B cell (primary cell): Measurements from ENCODE around the gene ERRFI1. TPM values are rescaled to one million over a fixed set of nuclear protein-coding genes. Genes with fewer than 3 reads are reported as not detected.

Experiments
- polyA plus RNA-seq: library from polyadenylated mRNA; depleted of rRNA; stranded (reverse); fragments of >200 nt; gene quantifications from 2 replicates; pipeline ENCODE4 v1.2.3, GENCODE V29; 2012
- small RNA-seq: library from RNA; depleted of rRNA; stranded (forward); fragments of <200 nt; gene quantifications from one replicate; pipeline ENCODE3, GENCODE V24; 2012; ENCODE audit warnings: low replicate concordance, low read depth; ENCODE audit not compliant: insufficient read length
- total RNA-seq, 2 donors: library from RNA; stranded (reverse); fragments of 120-200 nt in 1 of 2; gene quantifications; 1 replicate in 1 of 2; 2 replicates in 1 of 2; pipeline versions ENCODE4 v1.2.3 to v1.2.4, GENCODE V29; 2013 to 2022

The ERRFI1 gene
- total and polyA plus RNA-seq, 2 donors (not counting 1 experiment from before 2014, with no cell fraction given), result 1.5 to 2.0 TPM

Small RNA genes within 50 kb of the gene (small RNA-seq; reads per million reads assigned to genes)
- gene RF00019, result not detected

Other genes with a start within 250 kb of the ERRFI1 start
- 5.8 and 8.5 TPM in 2 replicates for gene PER3, start 242.0 kb downstream of the ERRFI1 start, total RNA-seq
- gene PER3, start 242.0 kb downstream of the ERRFI1 start, polyA plus RNA-seq, result 1.9 and 2.4 TPM in 2 replicates
- gene UTS2, start 173.2 kb downstream of the ERRFI1 start, total RNA-seq, result 5.0 and 5.5 TPM in 2 replicates
- gene UTS2, start 173.2 kb downstream of the ERRFI1 start, polyA plus RNA-seq, result not detected in 2 replicates
- gene TNFRSF9, start 85.5 kb downstream of the ERRFI1 start, total RNA-seq, result 0.44 and 0.61 TPM in 2 replicates
- 0.01 and 0.16 TPM in 2 replicates for gene TNFRSF9, start 85.5 kb downstream of the ERRFI1 start, polyA plus RNA-seq
- 116 and 118 TPM in 2 replicates for gene PARK7, start 64.6 kb downstream of the ERRFI1 start, total RNA-seq
- gene PARK7, start 64.6 kb downstream of the ERRFI1 start, polyA plus RNA-seq, result 63.9 and 87.7 TPM in 2 replicates